ENCODE results near the gene CHST11. TPM values are rescaled to one million over a fixed set of nuclear protein-coding genes. Genes with fewer than 3 reads are reported as not detected.

Gene CHST11
- total and polyA plus RNA-seq, 8 donors: 11.1 to 56.9 (median 14.8) TPM

- ATAC-seq (no peak), DNase-seq (no peak)
- H3K36me3 ChIP-seq: no peaks in the 10 kb centered on the region
- intact Hi-C loops (cut with DNase I): no loop called here
- H3K9me3 ChIP-seq: no peaks in the 10 kb centered on the region
- peaks cover 0 to 16% of the 10 kb centered on the region in 2 donors for H3K4me1 ChIP-seq
- H3K27ac ChIP-seq: no peak overlapping the region
- no peaks in the 10 kb centered on the region for H3K27me3 ChIP-seq
- no peak for TF ChIP-seq CTCF (IDR thresholded peaks at IDR 0.05)
- no peak overlapping the region for H3K4me3 ChIP-seq
Measured at GRCh38 chr12:104623883-104624282, 167.1 kb downstream of the CHST11 start.

- Histone ChIP-seq H3K36me3 (no peaks in the 10 kb centered on the region), H3K9me3 (no peaks in the 10 kb centered on the region), H3K4me1 (peaks cover 0 to 16% of the 10 kb centered on the region in 2 donors), H3K27ac (no peak overlapping the region), H3K27me3 (no peaks in the 10 kb centered on the region), H3K4me3 (no peak overlapping the region)
- no peak for ATAC-seq
- intact Hi-C loops (cut with DNase I): no loop called here
- no peak for TF ChIP-seq CTCF (IDR thresholded peaks at IDR 0.05)
- no peak for DNase-seq
Measured at GRCh38 chr12:104624529-104624928, 167.8 kb downstream of the CHST11 start.

GRCh38 chr12:104626069-104626837 lies 169.5 kb downstream of the CHST11 start:
- H3K4me3 ChIP-seq: no peak overlapping the region
- H3K27ac ChIP-seq: no peak overlapping the region
- DNase-seq (no peak), ATAC-seq (no peak)
- no peaks in the 10 kb centered on the region for H3K9me3 ChIP-seq
- intact Hi-C loops (cut with DNase I): no loop called here
- no peaks in the 10 kb centered on the region for H3K36me3 ChIP-seq
- H3K4me1 ChIP-seq: peaks cover 0 to 16% of the 10 kb centered on the region in 2 donors
- H3K27me3 ChIP-seq: no peaks in the 10 kb centered on the region
- no peak for TF ChIP-seq CTCF (IDR thresholded peaks at IDR 0.05)

- Histone ChIP-seq H3K27ac (no peak overlapping the region), H3K27me3 (no peaks in the 10 kb centered on the region), H3K9me3 (no peaks in the 10 kb centered on the region), H3K4me1 (peaks cover 0 to 15% of the 10 kb centered on the region in 2 donors), H3K36me3 (no peaks in the 10 kb centered on the region), H3K4me3 (no peak overlapping the region)
- ATAC-seq (no peak), DNase-seq (no peak)
- intact Hi-C loops (cut with DNase I): no loop called here
- no peak for TF ChIP-seq CTCF (IDR thresholded peaks at IDR 0.05)
Measured at GRCh38 chr12:104627231-104627989, 170.7 kb downstream of the CHST11 start.

All from left lung (tissue), 10 donors.